K562 (cell line): ENCODE data around the gene CUX1.

Source experiments
- MXI1 ChIP-seq: IDR thresholded peaks from 2 replicates; pipeline ENCODE4 v1.6.1; 2011; ENCODE audit warnings: low read depth, mild to moderate bottlenecking, improper control_type of control experiment, low read length
- SREBF2 ChIP-seq: sonication (generic); formaldehyde crosslinking; IDR thresholded peaks from 2 replicates; pipeline ENCODE4 v1.4.0; 2020; ENCODE audit warnings: mild to moderate bottlenecking, missing genetic modification reagents

DNA sequence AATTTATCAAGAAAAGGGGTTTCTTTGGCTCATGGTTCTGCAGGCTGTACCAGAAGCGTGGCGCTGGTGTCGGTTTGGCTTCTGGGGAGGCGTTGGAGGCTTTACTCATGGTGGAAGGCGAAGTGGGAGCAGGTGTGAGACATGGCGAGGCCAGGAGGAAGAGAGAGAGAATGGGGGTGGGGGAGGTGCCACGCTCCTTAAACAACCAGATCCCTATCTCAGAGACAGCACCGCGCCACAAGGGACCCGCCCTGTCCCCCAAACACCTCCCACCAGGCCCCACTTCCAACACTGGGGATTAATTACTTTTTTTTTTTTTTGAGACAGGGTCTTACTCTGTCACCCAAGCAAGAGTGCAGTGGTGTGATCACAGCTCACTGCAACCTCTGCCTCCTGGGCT is 451.2 kb downstream of the CUX1 start:
- TF ChIP-seq SREBF2 (CRISPR knock-in tag) (no peak), MXI1 (no peak)
